KOPT-K1 (cell line): ENCODE data around the gene PIK3CG.
A peak's percentile ranks its signal among the peaks of the same experiment; 100 is the strongest.
"Not testable (repeated sequence)": the region's sequence is repeated elsewhere in the genome, so short reads cannot be mapped to it uniquely, and the experiment has no call there.

Experiments
- H3K27ac ChIP-seq: fragments of 200-600 bp; sonication (generic); 2 replicates; pipeline ENCODE4 v1.5.1; 2016; ENCODE audit warnings: antibody characterized with exemption, mild to moderate bottlenecking, low read depth, low read length; ENCODE audit not compliant: poor library complexity, severe bottlenecking
- H3K36me3 ChIP-seq: fragments of 200-600 bp; sonication (generic); 2 replicates; pipeline ENCODE4 v1.5.1; 2017; ENCODE audit warnings: antibody characterized with exemption, mild to moderate bottlenecking, low read length, moderate library complexity; ENCODE audit not compliant: insufficient read depth
- H3K9me3 ChIP-seq: fragments of 200-600 bp; sonication (generic); 2 replicates; pipeline ENCODE4 v1.5.1; 2017; ENCODE audit warnings: antibody characterized with exemption, low read length, mild to moderate bottlenecking; ENCODE audit not compliant: insufficient read depth, poor library complexity, severe bottlenecking

Gene PIK3CG

GRCh38 chr7:106891548-106892410 lies 26.7 kb downstream of the PIK3CG start:
- Histone ChIP-seq H3K9me3 (no peaks in the 10 kb centered on the region), H3K36me3 (peaks cover 75% of the 10 kb centered on the region), H3K27ac (no peak overlapping the region)

DNA sequence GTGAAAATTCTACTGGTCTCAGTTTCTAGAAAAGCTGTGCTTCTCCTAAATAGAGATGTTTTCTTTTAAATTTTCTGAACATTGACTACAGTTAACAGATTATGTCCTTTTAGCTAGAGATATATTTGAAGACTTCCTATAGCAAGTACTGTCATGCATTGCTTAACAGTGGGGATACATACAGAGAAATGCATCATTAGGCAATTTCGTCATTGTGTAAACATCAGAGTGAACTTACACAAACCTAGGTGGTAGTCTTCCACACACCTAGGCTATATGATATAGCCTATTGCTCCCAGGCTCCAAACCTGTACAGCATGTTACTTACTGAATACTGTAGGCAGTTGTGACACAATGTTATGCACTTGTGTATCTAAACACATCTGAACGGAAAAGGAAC lies 28.5 kb downstream of the PIK3CG start:
- peaks cover 14% of the 10 kb centered on the region for H3K9me3 ChIP-seq
- no peak overlapping the region for H3K27ac ChIP-seq
- H3K36me3 ChIP-seq, result peaks cover 74% of the 10 kb centered on the region

GRCh38 chr7:106895246-106895864 lies 30.3 kb downstream of the PIK3CG start:
- peaks cover 14% of the 10 kb centered on the region for H3K9me3 ChIP-seq
- peaks cover 71% of the 10 kb centered on the region for H3K36me3 ChIP-seq
- peak overlapping the region; percentile 50 for H3K27ac ChIP-seq

DNA sequence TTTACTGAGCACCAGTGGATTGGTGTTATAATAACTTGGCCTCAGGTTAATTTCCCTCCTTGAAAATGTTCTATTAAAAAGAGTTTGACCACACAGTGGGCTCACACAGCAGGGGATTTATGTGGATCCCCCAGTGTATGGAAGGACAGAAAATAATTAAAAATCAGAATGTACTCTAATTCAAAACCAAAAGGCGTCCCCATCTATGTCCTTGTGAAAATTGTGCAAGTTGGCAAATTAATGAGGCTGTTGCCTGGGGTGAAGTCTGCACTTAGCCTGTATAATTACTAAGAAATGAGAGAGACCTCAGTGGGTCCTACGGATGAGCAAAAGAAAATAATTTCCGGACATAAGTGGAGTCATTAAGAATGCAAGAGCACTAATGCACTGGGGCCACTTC lies 31.1 kb downstream of the PIK3CG start:
- Histone ChIP-seq H3K36me3 (peaks cover 64% of the 10 kb centered on the region), H3K9me3 (peaks cover 14% of the 10 kb centered on the region), H3K27ac (no peak overlapping the region)

DNA sequence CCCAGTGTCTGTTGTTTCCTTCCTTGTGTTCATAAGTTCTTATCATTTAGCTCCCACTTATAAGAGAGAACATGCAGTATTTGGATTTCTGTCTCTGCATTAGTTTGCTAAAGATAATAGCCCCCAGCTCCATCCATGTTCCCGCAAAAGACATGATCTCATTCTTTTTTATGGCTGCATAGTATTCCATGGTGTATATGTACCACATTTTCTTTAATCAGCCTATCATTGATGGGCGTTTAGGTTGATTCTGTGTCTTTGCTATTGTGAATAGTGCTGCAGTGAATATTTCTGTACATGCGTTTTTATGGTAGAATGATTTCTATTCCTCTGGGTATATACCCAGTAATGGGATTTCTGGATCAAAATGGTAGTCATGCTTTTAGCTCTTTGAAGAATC lies 32.5 kb downstream of the PIK3CG start:
- H3K9me3 ChIP-seq, result peaks cover 14% of the 10 kb centered on the region
- H3K27ac ChIP-seq, result not testable (repeated sequence)
- H3K36me3 ChIP-seq, result peaks cover 60% of the 10 kb centered on the region

GRCh38 chr7:106898967-106899366 lies 33.9 kb downstream of the PIK3CG start:
- Histone ChIP-seq H3K36me3 (peaks cover 46% of the 10 kb centered on the region), H3K9me3 (peaks cover 14% of the 10 kb centered on the region)
- H3K27ac ChIP-seq, result not testable (repeated sequence)

DNA sequence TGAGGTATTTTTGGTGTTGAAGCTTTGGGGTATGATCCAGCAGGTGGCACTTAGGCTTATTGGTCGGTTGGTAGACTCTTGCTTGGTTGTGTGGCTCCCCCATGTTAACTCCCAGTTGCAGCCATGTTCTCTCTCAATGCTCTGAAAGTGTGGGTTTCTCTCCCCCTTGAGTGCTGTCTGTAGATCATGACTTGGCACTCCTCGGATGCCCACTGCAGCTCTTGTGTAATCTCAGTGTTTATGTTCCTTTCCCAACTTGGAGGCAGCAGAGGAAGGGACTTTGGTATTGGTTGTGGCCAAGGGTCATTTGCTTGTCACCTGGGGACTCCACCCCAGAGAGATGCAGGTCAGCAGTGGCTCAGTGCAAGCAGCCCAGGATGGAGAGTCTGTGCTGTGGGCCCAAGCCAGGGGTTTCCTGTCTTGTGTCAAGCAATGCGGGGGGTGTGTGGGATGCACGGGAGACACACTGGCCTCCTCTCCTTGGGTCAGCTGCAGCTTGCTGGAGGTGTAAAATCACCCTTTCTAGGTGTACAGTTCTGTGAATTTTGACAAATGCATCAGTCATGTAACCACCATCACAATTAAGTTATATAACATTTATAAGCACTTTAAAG lies 36.9 kb downstream of the PIK3CG start:
- Histone ChIP-seq H3K9me3 (peaks cover 14% of the 10 kb centered on the region), H3K27ac (no peak overlapping the region), H3K36me3 (peaks cover 61% of the 10 kb centered on the region)

GRCh38 chr7:106905734-106906133 lies 40.7 kb downstream of the PIK3CG start:
- H3K36me3 ChIP-seq, result peaks cover 52% of the 10 kb centered on the region
- H3K27ac ChIP-seq, result no peak overlapping the region
- H3K9me3 ChIP-seq, result no peaks in the 10 kb centered on the region

DNA sequence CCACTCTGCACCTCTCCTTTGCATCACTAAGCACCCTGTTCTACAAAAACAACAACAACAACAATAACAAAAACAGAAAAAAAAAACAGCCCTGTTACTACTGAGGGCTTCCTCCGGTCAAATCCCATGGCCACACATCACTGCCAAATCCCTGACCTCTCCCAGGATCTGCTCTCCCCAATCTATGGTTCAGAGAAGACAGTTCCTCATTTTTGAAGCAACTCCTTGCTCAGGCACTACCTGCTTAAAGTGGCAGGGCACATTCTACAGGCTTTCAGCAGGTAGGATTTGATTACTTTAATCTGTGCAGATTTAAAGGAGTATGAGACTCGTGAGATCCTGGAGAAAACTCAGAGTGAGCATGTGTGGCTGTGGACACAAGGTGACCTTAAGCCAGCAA lies 46.9 kb downstream of the PIK3CG start:
- Histone ChIP-seq H3K27ac (no peak overlapping the region), H3K9me3 (no peaks in the 10 kb centered on the region), H3K36me3 (peaks cover 17% of the 10 kb centered on the region; the same call in 1 of the 2 replicates)

DNA sequence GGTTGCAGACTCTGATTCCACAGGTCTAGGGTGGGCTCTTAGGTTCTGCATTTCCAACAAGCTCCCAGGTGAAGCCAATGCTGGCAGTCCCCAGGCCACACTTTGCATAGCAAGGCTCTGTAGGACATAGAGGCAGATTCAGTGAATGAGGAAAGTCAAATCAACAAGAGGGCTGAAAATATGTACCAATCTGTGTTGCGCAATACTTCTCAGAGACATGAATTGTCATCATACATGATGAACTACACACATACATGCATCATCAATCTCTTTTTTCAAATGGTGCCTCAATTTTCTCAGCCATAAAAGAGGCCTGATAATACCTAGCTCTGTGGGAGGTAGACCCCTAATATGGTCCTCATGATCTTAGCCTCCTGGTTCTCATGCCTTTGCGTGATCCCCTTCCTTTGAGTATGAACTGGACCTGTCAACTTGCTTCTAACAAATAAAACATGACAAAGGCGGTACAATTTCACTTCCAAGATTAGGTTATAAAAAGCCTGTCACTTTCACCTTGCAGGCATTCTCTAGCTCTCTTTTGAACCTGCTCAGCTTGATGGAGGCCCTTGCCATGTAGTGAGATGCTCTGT lies 49.0 kb downstream of the PIK3CG start:
- peaks cover 4% of the 10 kb centered on the region for H3K9me3 ChIP-seq
- H3K27ac ChIP-seq, result no peak overlapping the region
- H3K36me3 ChIP-seq, result peaks cover 3% of the 10 kb centered on the region; the same call in 1 of the 2 replicates

DNA sequence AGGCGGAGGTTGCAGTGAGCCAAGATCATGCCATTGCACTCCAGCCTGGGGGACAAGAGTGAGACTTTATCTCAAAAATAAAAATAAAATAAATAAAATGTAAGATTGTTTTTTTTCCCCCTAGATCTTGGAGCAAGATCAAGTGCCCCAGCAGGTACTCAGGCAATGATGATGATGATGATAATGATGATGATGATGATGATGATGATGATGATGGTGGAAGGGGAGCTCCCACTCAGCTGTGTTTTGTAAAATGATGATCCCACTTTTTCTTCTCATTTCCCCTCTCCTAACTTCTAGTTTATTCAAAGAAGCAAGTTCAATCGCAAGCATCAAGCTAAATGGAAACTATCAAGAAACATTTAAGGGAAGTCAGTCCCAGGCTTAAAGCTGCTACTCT lies 50.3 kb downstream of the PIK3CG start:
- no peak overlapping the region for H3K27ac ChIP-seq
- H3K36me3 ChIP-seq, result no peaks in the 10 kb centered on the region
- H3K9me3 ChIP-seq, result peaks cover 4% of the 10 kb centered on the region

GRCh38 chr7:106915873-106916272 lies 50.8 kb downstream of the PIK3CG start:
- peaks cover 4% of the 10 kb centered on the region for H3K9me3 ChIP-seq
- no peaks in the 10 kb centered on the region for H3K36me3 ChIP-seq
- H3K27ac ChIP-seq, result no peak overlapping the region

GRCh38 chr7:106916679-106917078 lies 51.6 kb downstream of the PIK3CG start:
- H3K9me3 ChIP-seq, result peaks cover 4% of the 10 kb centered on the region
- H3K27ac ChIP-seq, result no peak overlapping the region
- H3K36me3 ChIP-seq, result no peaks in the 10 kb centered on the region

DNA sequence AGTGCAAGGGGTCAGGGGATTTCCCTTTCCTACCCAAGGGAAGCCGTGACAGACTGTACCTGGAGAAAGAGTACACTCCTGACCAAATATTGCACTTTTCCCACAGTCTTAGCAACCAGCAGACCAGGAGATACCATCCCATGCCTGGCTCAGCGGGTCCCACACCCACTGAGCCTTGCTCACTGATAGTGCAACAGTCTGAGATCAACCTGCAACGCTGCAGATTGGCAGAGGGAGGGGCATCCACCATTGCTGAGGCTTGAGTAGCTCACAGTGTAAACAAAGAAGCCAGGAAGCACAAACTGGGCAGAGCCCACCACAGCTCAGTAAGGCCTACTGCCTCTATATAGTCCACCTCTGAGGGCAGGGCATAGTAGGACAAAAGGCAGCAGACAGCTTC lies 53.9 kb downstream of the PIK3CG start:
- no peak overlapping the region for H3K27ac ChIP-seq
- H3K36me3 ChIP-seq, result no peaks in the 10 kb centered on the region
- H3K9me3 ChIP-seq, result peaks cover 4% of the 10 kb centered on the region

GRCh38 chr7:106924468-106924867 lies 59.4 kb downstream of the PIK3CG start:
- H3K36me3 ChIP-seq, result not testable (repeated sequence)

More at GRCh38 chr7:106924468-106924867, 59.4 kb downstream of the PIK3CG start:
- H3K27ac ChIP-seq, H3K9me3 ChIP-seq: not testable (repeated sequence)
